HEK293 (cell line): Measurements from ENCODE around the gene NXPH4.

Source experiments
- EGR2 ChIP-seq: fragments of 450-650 bp; formaldehyde crosslinking; IDR thresholded peaks from 2 replicates; pipeline ENCODE4 v1.5.1; 2016; ENCODE audit warnings: low read depth, missing biosample characterization, missing genetic modification characterization
- GLIS1 ChIP-seq: fragments of 450-650 bp; formaldehyde crosslinking; IDR thresholded peaks from 2 replicates; pipeline ENCODE4 v1.5.1; 2016; ENCODE audit warnings: missing biosample characterization, missing genetic modification characterization
- KLF1 ChIP-seq: fragments of 450-650 bp; formaldehyde crosslinking; IDR thresholded peaks from 2 replicates; pipeline ENCODE4 v1.5.1; 2016; ENCODE audit warnings: missing biosample characterization, missing genetic modification characterization
- SCRT2 ChIP-seq: fragments of 450-650 bp; formaldehyde crosslinking; IDR thresholded peaks from 2 replicates; pipeline ENCODE4 v1.5.1; 2016; ENCODE audit warnings: missing biosample characterization, missing genetic modification characterization
- ZBTB48 ChIP-seq: fragments of 450-650 bp; formaldehyde crosslinking; IDR thresholded peaks from 2 replicates; pipeline ENCODE4 v1.5.1; 2016; ENCODE audit warnings: missing biosample characterization, missing genetic modification characterization
- ZBTB7A ChIP-seq: fragments of 450-650 bp; formaldehyde crosslinking; IDR thresholded peaks from 2 replicates; pipeline ENCODE4 v1.5.1; 2016; ENCODE audit warnings: low read depth, missing biosample characterization, missing genetic modification characterization
- ZBTB8A ChIP-seq: fragments of 450-650 bp; formaldehyde crosslinking; IDR thresholded peaks from 2 replicates; pipeline ENCODE4 v1.5.1; 2016; ENCODE audit warnings: missing biosample characterization, missing genetic modification characterization
- ZFP3 ChIP-seq: fragments of 450-650 bp; formaldehyde crosslinking; IDR thresholded peaks from 2 replicates; pipeline ENCODE4 v1.5.1; 2016; ENCODE audit warnings: low read depth, missing biosample characterization, missing genetic modification characterization
- ZNF18 ChIP-seq: fragments of 450-650 bp; formaldehyde crosslinking; IDR thresholded peaks from 2 replicates; pipeline ENCODE4 v1.5.1; 2016; ENCODE audit warnings: missing biosample characterization, missing genetic modification characterization
- ZNF26 ChIP-seq: fragments of 450-650 bp; formaldehyde crosslinking; IDR thresholded peaks from 2 replicates; pipeline ENCODE4 v1.5.1; 2016; ENCODE audit warnings: missing biosample characterization, missing genetic modification characterization
- ZNF394 ChIP-seq: fragments of 450-650 bp; formaldehyde crosslinking; IDR thresholded peaks from 2 replicates; pipeline ENCODE4 v1.5.1; 2016; ENCODE audit warnings: missing biosample characterization, missing genetic modification characterization, mild to moderate bottlenecking, moderate library complexity, borderline replicate concordance
- ZNF514 ChIP-seq: fragments of 450-650 bp; formaldehyde crosslinking; IDR thresholded peaks from 2 replicates; pipeline ENCODE4 v1.5.1; 2016; ENCODE audit warnings: missing biosample characterization, missing genetic modification characterization
- ZNF521 ChIP-seq: fragments of 450-650 bp; formaldehyde crosslinking; IDR thresholded peaks from 2 replicates; pipeline ENCODE4 v1.5.1; 2017; ENCODE audit warnings: missing biosample characterization, mild to moderate bottlenecking, missing genetic modification characterization
- ZNF530 ChIP-seq: fragments of 450-650 bp; formaldehyde crosslinking; IDR thresholded peaks from 2 replicates; pipeline ENCODE4 v1.5.1; 2016; ENCODE audit warnings: low read depth, missing biosample characterization, missing genetic modification characterization
- ZNF555 ChIP-seq: fragments of 450-650 bp; formaldehyde crosslinking; conservative IDR thresholded peaks from 2 replicates; pipeline ENCODE4 v1.5.1; 2017; ENCODE audit warnings: missing biosample characterization, mild to moderate bottlenecking, missing genetic modification characterization, inconsistent platforms
- ZNF621 ChIP-seq: fragments of 450-650 bp; formaldehyde crosslinking; IDR thresholded peaks from 2 replicates; pipeline ENCODE4 v1.5.1; 2017; ENCODE audit warnings: missing biosample characterization, missing genetic modification characterization
- ZNF692 ChIP-seq: fragments of 450-650 bp; formaldehyde crosslinking; IDR thresholded peaks from 2 replicates; pipeline ENCODE4 v1.5.1; 2016; ENCODE audit warnings: missing biosample characterization, missing genetic modification characterization
- ZNF768 ChIP-seq: fragments of 450-650 bp; formaldehyde crosslinking; IDR thresholded peaks from 2 replicates; pipeline ENCODE4 v1.5.1; 2018; ENCODE audit warnings: missing biosample characterization, mild to moderate bottlenecking, missing genetic modification characterization
- ZNF785 ChIP-seq: fragments of 450-650 bp; formaldehyde crosslinking; IDR thresholded peaks from 2 replicates; pipeline ENCODE4 v1.5.1; 2016; ENCODE audit warnings: missing biosample characterization, missing genetic modification characterization
- ZXDB ChIP-seq: fragments of 450-650 bp; formaldehyde crosslinking; IDR thresholded peaks from 2 replicates; pipeline ENCODE4 v1.5.1; 2016; ENCODE audit warnings: missing biosample characterization, missing genetic modification characterization
- TF ChIP-seq, protein P1 (sequence below): fragments of 450-650 bp; formaldehyde crosslinking; conservative IDR thresholded peaks from 2 replicates; pipeline ENCODE4 v1.5.1; 2016; ENCODE audit warnings: low read depth, missing biosample characterization, missing genetic modification characterization
- TF ChIP-seq, protein P2 (sequence below): fragments of 450-650 bp; formaldehyde crosslinking; IDR thresholded peaks from 2 replicates; pipeline ENCODE4 v1.5.1; 2016; ENCODE audit warnings: missing biosample characterization, missing genetic modification characterization
- TF ChIP-seq, protein P3 (sequence below): fragments of 450-650 bp; formaldehyde crosslinking; IDR thresholded peaks from 2 replicates; pipeline ENCODE4 v1.5.1; 2016; ENCODE audit warnings: missing biosample characterization, missing genetic modification characterization
- TF ChIP-seq, protein P4 (sequence below): fragments of 450-650 bp; formaldehyde crosslinking; IDR thresholded peaks from 2 replicates; pipeline ENCODE4 v1.5.1; 2017; ENCODE audit warnings: missing biosample characterization, missing genetic modification characterization

NXPH4 gene

DNA sequence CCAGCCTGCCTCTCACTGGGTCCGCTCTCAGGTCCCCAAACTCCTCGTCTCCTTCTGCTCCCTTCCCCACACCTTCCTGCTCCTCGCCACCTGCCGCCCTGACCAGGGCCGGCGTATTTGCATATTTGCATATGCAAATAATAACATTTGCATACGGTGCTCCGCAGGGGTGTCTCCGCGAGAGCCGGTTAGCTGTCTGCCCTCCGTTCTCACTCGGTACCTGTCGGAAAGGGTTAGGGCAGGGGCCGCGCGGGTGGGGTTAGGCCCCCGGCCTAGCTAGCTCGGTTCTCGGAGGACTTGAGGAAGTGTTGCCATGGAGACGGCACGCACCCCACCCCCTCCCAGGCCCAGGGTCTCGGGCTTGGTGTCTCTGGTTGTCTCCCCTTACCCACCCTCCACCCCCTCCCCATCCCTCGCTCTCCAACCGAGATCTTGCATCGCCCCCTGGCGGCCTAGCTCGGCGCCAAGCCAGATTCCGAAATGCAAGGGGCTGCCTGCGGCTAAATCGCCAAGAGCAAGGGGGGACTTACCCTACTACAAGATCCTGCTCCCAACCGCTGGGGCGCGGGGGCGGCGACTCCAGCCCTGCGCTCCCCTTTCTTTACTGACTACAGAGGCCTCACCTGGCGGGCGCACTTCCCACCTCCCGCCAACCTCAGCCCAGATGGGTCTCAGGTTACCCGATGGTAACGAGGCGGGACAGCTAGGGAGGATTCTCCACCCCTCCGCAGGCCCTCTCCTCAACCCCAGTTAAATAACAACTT lies 26.3 kb downstream of the NXPH4 start (continued):
- no peak for TF ChIP-seq ZNF785
- no peak for TF ChIP-seq ZNF394 (tag by site-specific recombination)
- TF ChIP-seq SCRT2 (tag by site-specific recombination) = peak; percentile 58
- TF ChIP-seq ZBTB7A (tag by site-specific recombination) = no peak
- peak; percentile 46 for TF ChIP-seq ZXDB
- TF ChIP-seq, protein P1, sequence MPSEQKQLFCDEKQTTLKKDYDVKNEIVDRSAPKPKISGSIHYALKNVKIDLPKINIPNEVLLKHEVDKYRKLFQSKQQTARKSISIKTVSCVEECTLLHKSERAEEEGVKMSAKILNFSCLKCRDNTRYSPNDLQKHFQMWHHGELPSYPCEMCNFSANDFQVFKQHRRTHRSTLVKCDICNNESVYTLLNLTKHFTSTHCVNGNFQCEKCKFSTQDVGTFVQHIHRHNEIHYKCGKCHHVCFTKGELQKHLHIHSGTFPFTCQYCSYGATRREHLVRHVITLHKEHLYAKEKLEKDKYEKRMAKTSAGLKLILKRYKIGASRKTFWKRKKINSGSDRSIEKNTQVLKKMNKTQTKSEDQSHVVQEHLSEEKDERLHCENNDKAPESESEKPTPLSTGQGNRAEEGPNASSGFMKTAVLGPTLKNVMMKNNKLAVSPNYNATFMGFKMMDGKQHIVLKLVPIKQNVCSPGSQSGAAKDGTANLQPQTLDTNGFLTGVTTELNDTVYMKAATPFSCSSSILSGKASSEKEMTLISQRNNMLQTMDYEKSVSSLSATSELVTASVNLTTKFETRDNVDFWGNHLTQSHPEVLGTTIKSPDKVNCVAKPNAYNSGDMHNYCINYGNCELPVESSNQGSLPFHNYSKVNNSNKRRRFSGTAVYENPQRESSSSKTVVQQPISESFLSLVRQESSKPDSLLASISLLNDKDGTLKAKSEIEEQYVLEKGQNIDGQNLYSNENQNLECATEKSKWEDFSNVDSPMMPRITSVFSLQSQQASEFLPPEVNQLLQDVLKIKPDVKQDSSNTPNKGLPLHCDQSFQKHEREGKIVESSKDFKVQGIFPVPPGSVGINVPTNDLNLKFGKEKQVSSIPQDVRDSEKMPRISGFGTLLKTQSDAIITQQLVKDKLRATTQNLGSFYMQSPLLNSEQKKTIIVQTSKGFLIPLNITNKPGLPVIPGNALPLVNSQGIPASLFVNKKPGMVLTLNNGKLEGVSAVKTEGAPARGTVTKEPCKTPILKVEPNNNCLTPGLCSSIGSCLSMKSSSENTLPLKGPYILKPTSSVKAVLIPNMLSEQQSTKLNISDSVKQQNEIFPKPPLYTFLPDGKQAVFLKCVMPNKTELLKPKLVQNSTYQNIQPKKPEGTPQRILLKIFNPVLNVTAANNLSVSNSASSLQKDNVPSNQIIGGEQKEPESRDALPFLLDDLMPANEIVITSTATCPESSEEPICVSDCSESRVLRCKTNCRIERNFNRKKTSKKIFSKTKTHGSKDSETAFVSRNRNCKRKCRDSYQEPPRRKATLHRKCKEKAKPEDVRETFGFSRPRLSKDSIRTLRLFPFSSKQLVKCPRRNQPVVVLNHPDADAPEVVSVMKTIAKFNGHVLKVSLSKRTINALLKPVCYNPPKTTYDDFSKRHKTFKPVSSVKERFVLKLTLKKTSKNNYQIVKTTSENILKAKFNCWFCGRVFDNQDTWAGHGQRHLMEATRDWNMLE (tag by site-specific recombination) = no peak
- TF ChIP-seq KLF1 (tag by site-specific recombination) = peak; percentile 39; the same call in 1 of the 2 replicates
- TF ChIP-seq EGR2 = peak; percentile 53
- TF ChIP-seq ZNF521 (tag by site-specific recombination) = no peak
- no peak for TF ChIP-seq ZNF530 (tag by site-specific recombination)
- no peak for TF ChIP-seq ZFP3
- no peak for TF ChIP-seq ZBTB8A (tag by site-specific recombination)
- no peak for TF ChIP-seq ZNF514 (tag by site-specific recombination)
- TF ChIP-seq ZNF555 = no peak
- TF ChIP-seq, protein P2, sequence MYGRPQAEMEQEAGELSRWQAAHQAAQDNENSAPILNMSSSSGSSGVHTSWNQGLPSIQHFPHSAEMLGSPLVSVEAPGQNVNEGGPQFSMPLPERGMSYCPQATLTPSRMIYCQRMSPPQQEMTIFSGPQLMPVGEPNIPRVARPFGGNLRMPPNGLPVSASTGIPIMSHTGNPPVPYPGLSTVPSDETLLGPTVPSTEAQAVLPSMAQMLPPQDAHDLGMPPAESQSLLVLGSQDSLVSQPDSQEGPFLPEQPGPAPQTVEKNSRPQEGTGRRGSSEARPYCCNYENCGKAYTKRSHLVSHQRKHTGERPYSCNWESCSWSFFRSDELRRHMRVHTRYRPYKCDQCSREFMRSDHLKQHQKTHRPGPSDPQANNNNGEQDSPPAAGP (tag by site-specific recombination) = 0 out of 2 replicates have a peak, but pooled peaks have one; percentile 38
- TF ChIP-seq GLIS1 = no peak; the same call in none of the 2 replicates
- TF ChIP-seq ZNF621 (tag by site-specific recombination) = no peak
- TF ChIP-seq, protein P3, sequence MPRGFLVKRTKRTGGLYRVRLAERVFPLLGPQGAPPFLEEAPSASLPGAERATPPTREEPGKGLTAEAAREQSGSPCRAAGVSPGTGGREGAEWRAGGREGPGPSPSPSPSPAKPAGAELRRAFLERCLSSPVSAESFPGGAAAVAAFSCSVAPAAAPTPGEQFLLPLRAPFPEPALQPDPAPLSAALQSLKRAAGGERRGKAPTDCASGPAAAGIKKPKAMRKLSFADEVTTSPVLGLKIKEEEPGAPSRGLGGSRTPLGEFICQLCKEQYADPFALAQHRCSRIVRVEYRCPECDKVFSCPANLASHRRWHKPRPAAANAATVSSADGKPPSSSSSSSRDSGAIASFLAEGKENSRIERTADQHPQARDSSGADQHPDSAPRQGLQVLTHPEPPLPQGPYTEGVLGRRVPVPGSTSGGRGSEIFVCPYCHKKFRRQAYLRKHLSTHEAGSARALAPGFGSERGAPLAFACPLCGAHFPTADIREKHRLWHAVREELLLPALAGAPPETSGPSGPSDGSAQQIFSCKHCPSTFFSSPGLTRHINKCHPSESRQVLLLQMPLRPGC (tag by site-specific recombination) = no peak
- TF ChIP-seq ZBTB48 = peak; percentile 73
- TF ChIP-seq ZNF26 (tag by site-specific recombination) = no peak
- TF ChIP-seq, protein P4, sequence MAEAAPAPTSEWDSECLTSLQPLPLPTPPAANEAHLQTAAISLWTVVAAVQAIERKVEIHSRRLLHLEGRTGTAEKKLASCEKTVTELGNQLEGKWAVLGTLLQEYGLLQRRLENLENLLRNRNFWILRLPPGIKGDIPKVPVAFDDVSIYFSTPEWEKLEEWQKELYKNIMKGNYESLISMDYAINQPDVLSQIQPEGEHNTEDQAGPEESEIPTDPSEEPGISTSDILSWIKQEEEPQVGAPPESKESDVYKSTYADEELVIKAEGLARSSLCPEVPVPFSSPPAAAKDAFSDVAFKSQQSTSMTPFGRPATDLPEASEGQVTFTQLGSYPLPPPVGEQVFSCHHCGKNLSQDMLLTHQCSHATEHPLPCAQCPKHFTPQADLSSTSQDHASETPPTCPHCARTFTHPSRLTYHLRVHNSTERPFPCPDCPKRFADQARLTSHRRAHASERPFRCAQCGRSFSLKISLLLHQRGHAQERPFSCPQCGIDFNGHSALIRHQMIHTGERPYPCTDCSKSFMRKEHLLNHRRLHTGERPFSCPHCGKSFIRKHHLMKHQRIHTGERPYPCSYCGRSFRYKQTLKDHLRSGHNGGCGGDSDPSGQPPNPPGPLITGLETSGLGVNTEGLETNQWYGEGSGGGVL (tag by site-specific recombination) = peak; percentile 6; the same call in 1 of the 2 replicates
- no peak for TF ChIP-seq ZNF18
- no peak for TF ChIP-seq ZNF768
- TF ChIP-seq ZNF692 (tag by site-specific recombination) = no peak
